HEK293 (cell line): ENCODE results near the gene FLT3LG.
A peak's percentile ranks its signal among the peaks of the same experiment; 100 is the strongest.

ENCODE experiments used
- CTCF ChIA-PET: fragments of 350-600 bp; formaldehyde crosslinking; extraction: SDS; loops from one replicate; lab custom pipeline; 2021; ENCODE audit warnings: antibody characterized with exemption; lab: Yijun Ruan, JAX
- POLR2A ChIA-PET: fragments of 300-600 bp; formaldehyde crosslinking; extraction: SDS; loops from one replicate; lab custom pipeline; 2020; ENCODE audit warnings: antibody characterized with exemption, inconsistent platforms; lab: Yijun Ruan, JAX
- H3K27ac ChIP-seq: fragments of 200-500 bp; sonication (Bioruptor generic); 2 replicates; pipeline ENCODE4 v1.5.1; 2014; ENCODE audit warnings: low read depth, low read length, control low read depth, inconsistent platforms; ENCODE audit errors: extremely low read depth
- H3K36me3 ChIP-seq, 2 experiments: fragments of 200-500 bp in 1 of 2; sonication (Bioruptor generic) in 1 of 2; 1 replicate in 1 of 2; 2 replicates in 1 of 2; pipeline ENCODE4 v1.5.1; 2014 to 2017; ENCODE audit warnings: inconsistent platforms in 2 of 2, low read length in 2 of 2; ENCODE audit not compliant: control insufficient read depth in 2 of 2, insufficient read depth in 1 of 2
- H3K4me1 ChIP-seq: fragments of 200-500 bp; sonication (Bioruptor generic); 2 replicates; pipeline ENCODE4 v1.5.1; 2014; ENCODE audit warnings: mild to moderate bottlenecking, low read length, inconsistent platforms; ENCODE audit not compliant: control insufficient read depth, insufficient read depth
- H3K4me3 ChIP-seq: 2 replicates; pipeline ENCODE4 v1.5.1; 2011; ENCODE audit warnings: low read depth, mild to moderate bottlenecking, control low read depth, low read length, moderate library complexity
- H3K9me3 ChIP-seq: fragments of 200-500 bp; sonication (Bioruptor generic); 2 replicates; pipeline ENCODE4 v1.5.1; 2014; ENCODE audit warnings: low read depth, low read length, inconsistent platforms; ENCODE audit not compliant: control insufficient read depth, insufficient read depth
- GLIS2 ChIP-seq: fragments of 450-650 bp; formaldehyde crosslinking; IDR thresholded peaks from 2 replicates; pipeline ENCODE4 v1.5.1; 2016; ENCODE audit warnings: missing biosample characterization, missing genetic modification characterization
- KLF1 ChIP-seq: fragments of 450-650 bp; formaldehyde crosslinking; IDR thresholded peaks from 2 replicates; pipeline ENCODE4 v1.5.1; 2016; ENCODE audit warnings: missing biosample characterization, missing genetic modification characterization
- KLF16 ChIP-seq: fragments of 450-650 bp; formaldehyde crosslinking; IDR thresholded peaks from 2 replicates; pipeline ENCODE4 v1.5.1; 2017; ENCODE audit warnings: missing biosample characterization, missing genetic modification characterization
- KLF7 ChIP-seq: fragments of 450-650 bp; formaldehyde crosslinking; IDR thresholded peaks from 2 replicates; pipeline ENCODE4 v1.5.1; 2016; ENCODE audit warnings: missing biosample characterization, missing genetic modification characterization, borderline replicate concordance
- MZF1 ChIP-seq: fragments of 450-650 bp; formaldehyde crosslinking; IDR thresholded peaks from 2 replicates; pipeline ENCODE4 v1.5.1; 2017; ENCODE audit warnings: missing biosample characterization, missing genetic modification characterization, borderline replicate concordance
- OSR2 ChIP-seq: fragments of 450-650 bp; formaldehyde crosslinking; IDR thresholded peaks from 2 replicates; pipeline ENCODE4 v1.5.1; 2016; ENCODE audit warnings: missing biosample characterization, missing genetic modification characterization
- ZBTB1 ChIP-seq: fragments of 450-650 bp; formaldehyde crosslinking; IDR thresholded peaks from 2 replicates; pipeline ENCODE4 v1.5.1; 2016; ENCODE audit warnings: missing biosample characterization, missing genetic modification characterization
- ZFP69B ChIP-seq: fragments of 450-650 bp; formaldehyde crosslinking; IDR thresholded peaks from 2 replicates; pipeline ENCODE4 v1.5.1; 2016; ENCODE audit warnings: missing biosample characterization, missing genetic modification characterization
- ZNF146 ChIP-seq: fragments of 450-650 bp; formaldehyde crosslinking; IDR thresholded peaks from 2 replicates; pipeline ENCODE4 v1.5.1; 2016; ENCODE audit warnings: missing biosample characterization, missing genetic modification characterization
- ZNF184 ChIP-seq: fragments of 450-650 bp; IDR thresholded peaks from 2 replicates; pipeline ENCODE4 v1.5.1; 2018; ENCODE audit warnings: missing biosample characterization, mild to moderate bottlenecking, missing genetic modification characterization
- ZNF239 ChIP-seq: fragments of 450-650 bp; formaldehyde crosslinking; IDR thresholded peaks from 2 replicates; pipeline ENCODE4 v1.5.1; 2016; ENCODE audit warnings: missing biosample characterization, missing genetic modification characterization
- ZNF302 ChIP-seq: fragments of 450-650 bp; formaldehyde crosslinking; IDR thresholded peaks from 2 replicates; pipeline ENCODE4 v1.5.1; 2016; ENCODE audit warnings: missing biosample characterization, missing genetic modification characterization, low read depth
- ZNF423 ChIP-seq: fragments of 450-650 bp; formaldehyde crosslinking; IDR thresholded peaks from 2 replicates; pipeline ENCODE4 v1.5.1; 2016; ENCODE audit warnings: missing biosample characterization, missing genetic modification characterization
- ZNF426 ChIP-seq: fragments of 450-650 bp; formaldehyde crosslinking; IDR thresholded peaks from 2 replicates; pipeline ENCODE4 v1.5.1; 2017; ENCODE audit warnings: missing biosample characterization, missing genetic modification characterization, mild to moderate bottlenecking, inconsistent platforms, moderate library complexity
- ZNF510 ChIP-seq: fragments of 450-650 bp; formaldehyde crosslinking; IDR thresholded peaks from 2 replicates; pipeline ENCODE4 v1.5.1; 2018; ENCODE audit warnings: mild to moderate bottlenecking, missing genetic modification characterization, missing biosample characterization; ENCODE audit not compliant: insufficient replicate concordance
- ZNF555 ChIP-seq: fragments of 450-650 bp; formaldehyde crosslinking; conservative IDR thresholded peaks from 2 replicates; pipeline ENCODE4 v1.5.1; 2017; ENCODE audit warnings: missing biosample characterization, mild to moderate bottlenecking, missing genetic modification characterization, inconsistent platforms
- ZNF623 ChIP-seq: fragments of 450-650 bp; formaldehyde crosslinking; IDR thresholded peaks from 2 replicates; pipeline ENCODE4 v1.5.1; 2016; ENCODE audit warnings: missing biosample characterization, missing genetic modification characterization
- ZNF626 ChIP-seq: fragments of 450-650 bp; sonication (Bioruptor Pico); formaldehyde crosslinking; IDR thresholded peaks from 2 replicates; pipeline ENCODE4 v1.5.1; 2018; ENCODE audit warnings: missing biosample characterization, missing genetic modification characterization, inconsistent platforms
- ZNF747 ChIP-seq: fragments of 450-650 bp; formaldehyde crosslinking; IDR thresholded peaks from 2 replicates; pipeline ENCODE4 v1.5.1; 2016; ENCODE audit warnings: missing biosample characterization, missing genetic modification characterization
- ZNF76 ChIP-seq: fragments of 450-650 bp; formaldehyde crosslinking; IDR thresholded peaks from 2 replicates; pipeline ENCODE4; 2016; ENCODE audit warnings: low read depth, missing biosample characterization, missing genetic modification characterization, borderline replicate concordance
- ZNF791 ChIP-seq: fragments of 450-650 bp; formaldehyde crosslinking; IDR thresholded peaks from 2 replicates; pipeline ENCODE4 v1.5.1; 2016; ENCODE audit warnings: missing biosample characterization, missing genetic modification characterization
- TF ChIP-seq, protein P1 (sequence below): fragments of 450-650 bp; formaldehyde crosslinking; IDR thresholded peaks from 2 replicates; pipeline ENCODE4 v1.5.1; 2016; ENCODE audit warnings: missing biosample characterization, missing genetic modification characterization
- TF ChIP-seq, protein P2 (sequence below): fragments of 450-650 bp; formaldehyde crosslinking; IDR thresholded peaks from 2 replicates; pipeline ENCODE4 v1.5.1; 2017; ENCODE audit warnings: missing biosample characterization, missing genetic modification characterization
- TF ChIP-seq, protein P3 (sequence below): fragments of 450-650 bp; formaldehyde crosslinking; IDR thresholded peaks from 2 replicates; pipeline ENCODE4 v1.5.1; 2016; ENCODE audit warnings: missing biosample characterization, missing genetic modification characterization

FLT3LG gene

DNA sequence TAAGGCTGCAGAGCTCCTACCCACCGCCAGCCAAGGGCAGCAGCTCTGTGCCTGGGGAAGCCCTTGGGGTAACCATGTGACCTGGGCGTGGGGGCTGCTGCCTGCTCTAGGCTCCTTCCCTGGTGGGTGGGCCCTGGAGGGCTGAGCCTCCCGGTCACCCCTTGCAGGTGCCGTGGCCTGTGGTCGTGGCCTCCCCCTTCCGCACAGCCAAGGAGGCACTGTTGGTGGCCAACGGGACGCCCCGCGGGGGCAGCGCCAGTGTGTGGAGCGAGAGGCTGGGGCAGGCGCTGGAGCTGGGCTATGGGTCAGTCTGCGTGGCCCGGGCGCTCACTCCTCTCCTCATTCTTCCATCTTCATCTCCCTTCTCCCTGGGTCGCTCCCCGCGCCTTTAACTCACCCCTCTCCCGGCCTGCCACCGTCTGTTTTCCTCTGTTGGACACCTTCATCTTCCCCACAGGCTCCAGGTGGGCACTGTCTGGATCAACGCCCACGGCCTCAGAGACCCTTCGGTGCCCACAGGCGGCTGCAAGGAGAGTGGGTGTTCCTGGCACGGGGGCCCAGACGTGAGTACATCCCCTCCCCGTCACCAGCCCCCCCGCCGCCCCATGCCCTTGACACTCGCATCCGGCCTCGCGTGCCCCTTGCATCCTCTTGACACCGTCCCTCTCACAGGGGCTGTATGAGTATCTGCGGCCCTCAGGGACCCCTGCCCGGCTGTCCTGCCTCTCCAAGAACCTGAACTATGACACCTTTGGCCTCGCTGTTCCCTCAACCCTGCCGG lies 9.9 kb upstream of the FLT3LG start:
- TF ChIP-seq, protein P1, sequence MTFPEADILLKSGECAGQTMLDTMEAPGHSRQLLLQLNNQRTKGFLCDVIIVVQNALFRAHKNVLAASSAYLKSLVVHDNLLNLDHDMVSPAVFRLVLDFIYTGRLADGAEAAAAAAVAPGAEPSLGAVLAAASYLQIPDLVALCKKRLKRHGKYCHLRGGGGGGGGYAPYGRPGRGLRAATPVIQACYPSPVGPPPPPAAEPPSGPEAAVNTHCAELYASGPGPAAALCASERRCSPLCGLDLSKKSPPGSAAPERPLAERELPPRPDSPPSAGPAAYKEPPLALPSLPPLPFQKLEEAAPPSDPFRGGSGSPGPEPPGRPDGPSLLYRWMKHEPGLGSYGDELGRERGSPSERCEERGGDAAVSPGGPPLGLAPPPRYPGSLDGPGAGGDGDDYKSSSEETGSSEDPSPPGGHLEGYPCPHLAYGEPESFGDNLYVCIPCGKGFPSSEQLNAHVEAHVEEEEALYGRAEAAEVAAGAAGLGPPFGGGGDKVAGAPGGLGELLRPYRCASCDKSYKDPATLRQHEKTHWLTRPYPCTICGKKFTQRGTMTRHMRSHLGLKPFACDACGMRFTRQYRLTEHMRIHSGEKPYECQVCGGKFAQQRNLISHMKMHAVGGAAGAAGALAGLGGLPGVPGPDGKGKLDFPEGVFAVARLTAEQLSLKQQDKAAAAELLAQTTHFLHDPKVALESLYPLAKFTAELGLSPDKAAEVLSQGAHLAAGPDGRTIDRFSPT (tag by site-specific recombination), result peak; percentile 34; the same call in 1 of the 2 replicates
- TF ChIP-seq ZNF747 (tag by site-specific recombination) (no peak), GLIS2 (tag by site-specific recombination) (peak; percentile 16; the same call in 1 of the 2 replicates)
- H3K9me3 ChIP-seq, result no peaks in the 10 kb centered on the region
- 0 out of 2 replicates have a peak, but pooled peaks cover 4% of the 10 kb centered on the region for H3K4me1 ChIP-seq
- H3K4me3 ChIP-seq, result no peak overlapping the region
- H3K27ac ChIP-seq, result no peak overlapping the region
- ChIA-PET CTCF (interaction anchor here (0.5 to 1.0 kb wide), 2 partner anchors 9 to 70 kb away, joined by 3 to 4 read pairs; no protein-coding TSS in a partner anchor), POLR2A (interaction anchor here (0.5 to 2.1 kb wide), 3 partner anchors 11 to 31 kb away, joined by 3 to 6 read pairs (median 4); partner anchors contain the start of genes ALDH16A1 and PIH1D1)
- peaks cover 8 to 14% of the 10 kb centered on the region in 2 experiments; a peak in 2 of 3 replicates for H3K36me3 ChIP-seq

DNA sequence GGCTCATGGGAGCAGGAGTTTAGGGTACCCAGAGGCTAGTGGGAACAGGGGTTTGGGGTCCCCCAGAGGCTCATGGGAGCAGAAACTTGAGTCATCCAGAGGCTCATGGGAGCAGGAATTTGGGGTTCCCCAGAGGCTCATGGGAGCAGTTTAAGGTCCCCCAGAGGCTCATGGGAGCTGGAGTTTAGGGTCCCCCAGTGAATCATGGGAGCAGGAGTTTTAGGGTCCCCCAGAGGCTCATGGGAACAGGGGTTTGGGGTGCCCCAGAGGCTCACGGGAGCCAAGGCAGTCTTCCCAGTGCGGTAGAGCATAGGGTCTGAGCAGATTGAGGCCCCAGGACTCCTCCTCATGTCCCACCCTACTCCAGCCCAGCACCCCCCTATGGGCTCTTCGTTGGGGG lies 8.6 kb upstream of the FLT3LG start:
- ChIA-PET CTCF (interaction anchor here (0.7 to 1.1 kb wide), 3 partner anchors 10 to 1451 kb away, joined by 3 to 10 read pairs (median 5); partner anchors contain the start of gene RUVBL2), POLR2A (interaction anchor here (0.7 to 2.1 kb wide), 3 partner anchors 12 to 48 kb away, joined by 3 to 6 read pairs (median 3); partner anchors contain the start of genes ALDH16A1 and PIH1D1)
- H3K27ac ChIP-seq, result no peak overlapping the region
- 0 out of 2 replicates have a peak, but pooled peaks cover 5% of the 10 kb centered on the region for H3K4me1 ChIP-seq
- H3K4me3 ChIP-seq, result no peak overlapping the region
- peaks cover 7 to 13% of the 10 kb centered on the region in 2 experiments; a peak in 2 of 3 replicates for H3K36me3 ChIP-seq
- TF ChIP-seq ZNF555 (tag by site-specific recombination) (no peak), ZNF76 (tag by site-specific recombination) (peak; percentile 87), ZNF791 (no peak)
- H3K9me3 ChIP-seq, result no peaks in the 10 kb centered on the region

DNA sequence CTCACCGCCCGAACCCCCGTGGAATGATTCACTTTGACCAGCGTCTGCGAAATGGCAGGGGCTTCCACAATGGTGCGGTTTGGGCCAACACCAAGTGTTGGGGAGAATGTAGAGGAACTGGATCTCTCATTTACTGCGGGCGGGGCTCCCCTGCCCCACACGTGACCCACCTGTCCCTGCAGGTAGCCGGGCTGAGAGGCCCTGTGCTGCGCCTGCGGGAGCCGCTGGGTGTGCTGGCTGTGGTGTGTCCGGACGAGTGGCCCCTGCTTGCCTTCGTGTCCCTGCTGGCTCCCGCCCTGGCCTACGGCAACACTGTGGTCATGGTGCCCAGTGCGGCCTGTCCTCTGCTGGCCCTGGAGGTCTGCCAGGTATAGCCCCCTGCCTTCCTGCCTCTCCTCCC lies 5.8 kb upstream of the FLT3LG start:
- POLR2A ChIA-PET, result no interaction called here

DNA sequence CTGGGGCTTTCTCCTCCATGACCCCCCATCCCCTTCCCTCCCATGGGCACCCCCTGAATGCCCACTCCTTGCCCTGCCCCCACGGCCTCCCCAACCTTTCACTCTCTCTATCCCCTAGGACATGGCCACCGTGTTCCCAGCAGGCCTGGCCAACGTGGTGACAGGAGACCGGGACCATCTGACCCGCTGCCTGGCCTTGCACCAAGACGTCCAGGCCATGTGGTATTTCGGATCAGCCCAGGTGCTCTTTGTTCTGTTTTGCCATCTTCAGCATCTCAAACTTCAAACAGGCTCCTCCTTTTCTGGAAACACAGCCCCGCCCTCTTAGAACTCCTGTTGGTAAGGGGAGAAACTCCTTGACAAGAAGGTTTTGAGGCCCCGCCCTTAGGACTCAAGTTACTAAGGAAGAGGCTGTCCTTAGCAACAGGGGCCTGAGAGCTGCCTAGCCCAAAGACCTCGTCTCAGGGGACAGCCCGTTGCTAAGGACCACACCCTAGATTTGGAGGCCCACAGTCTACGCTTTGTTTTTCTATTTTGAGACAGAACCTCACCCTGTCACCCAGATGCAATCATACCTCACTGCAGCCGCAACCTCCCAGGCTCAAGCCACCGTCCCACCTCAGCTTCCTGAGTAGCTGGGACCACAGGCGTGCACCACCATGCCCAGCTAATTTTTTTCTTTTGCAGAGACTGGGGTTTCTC lies 5.1 kb upstream of the FLT3LG start:
- POLR2A ChIA-PET, result interaction anchor here (1.2 to 1.3 kb wide), 2 partner anchors 15 to 27 kb away, joined by 3 to 11 read pairs; partner anchors contain the start of genes ALDH16A1 and RPS11
- no peak overlapping the region for H3K4me3 ChIP-seq
- H3K4me1 ChIP-seq, result 0 out of 2 replicates have a peak, but pooled peaks cover 5% of the 10 kb centered on the region
- no peaks in the 10 kb centered on the region for H3K9me3 ChIP-seq
- CTCF ChIA-PET, result interaction anchor here (1.2 kb wide), 1 partner anchor 78 kb away, joined by 3 read pairs; no protein-coding TSS in a partner anchor
- H3K36me3 ChIP-seq, result peaks cover 6 to 13% of the 10 kb centered on the region in 2 experiments; a peak in 2 of 3 replicates
- peak overlapping the region; percentile 40; the same call in 1 of the 2 replicates for H3K27ac ChIP-seq
- TF ChIP-seq, protein P2, sequence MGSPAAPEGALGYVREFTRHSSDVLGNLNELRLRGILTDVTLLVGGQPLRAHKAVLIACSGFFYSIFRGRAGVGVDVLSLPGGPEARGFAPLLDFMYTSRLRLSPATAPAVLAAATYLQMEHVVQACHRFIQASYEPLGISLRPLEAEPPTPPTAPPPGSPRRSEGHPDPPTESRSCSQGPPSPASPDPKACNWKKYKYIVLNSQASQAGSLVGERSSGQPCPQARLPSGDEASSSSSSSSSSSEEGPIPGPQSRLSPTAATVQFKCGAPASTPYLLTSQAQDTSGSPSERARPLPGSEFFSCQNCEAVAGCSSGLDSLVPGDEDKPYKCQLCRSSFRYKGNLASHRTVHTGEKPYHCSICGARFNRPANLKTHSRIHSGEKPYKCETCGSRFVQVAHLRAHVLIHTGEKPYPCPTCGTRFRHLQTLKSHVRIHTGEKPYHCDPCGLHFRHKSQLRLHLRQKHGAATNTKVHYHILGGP (tag by site-specific recombination), result no peak
- TF ChIP-seq KLF16 (tag by site-specific recombination), result no peak
- no peak for TF ChIP-seq ZNF426 (tag by site-specific recombination)
- TF ChIP-seq KLF1 (tag by site-specific recombination), result peak; percentile 92
- no peak for TF ChIP-seq ZNF423 (tag by site-specific recombination)
- no peak for TF ChIP-seq ZNF146 (tag by site-specific recombination)
- peak; percentile 58; the same call in 1 of the 2 replicates for TF ChIP-seq OSR2 (tag by site-specific recombination)
- no peak for TF ChIP-seq ZFP69B (tag by site-specific recombination)
- TF ChIP-seq KLF7 (tag by site-specific recombination), result peak; percentile 50; the same call in 1 of the 2 replicates

More for the DNA sequence above, 5.8 kb upstream of the FLT3LG start:
- H3K4me3 ChIP-seq, result no peak overlapping the region
- peaks cover 6 to 13% of the 10 kb centered on the region in 2 experiments; a peak in 2 of 3 replicates for H3K36me3 ChIP-seq
- peak overlapping the region; percentile 40; the same call in 1 of the 2 replicates for H3K27ac ChIP-seq
- H3K9me3 ChIP-seq, result no peaks in the 10 kb centered on the region
- TF ChIP-seq, protein P3, sequence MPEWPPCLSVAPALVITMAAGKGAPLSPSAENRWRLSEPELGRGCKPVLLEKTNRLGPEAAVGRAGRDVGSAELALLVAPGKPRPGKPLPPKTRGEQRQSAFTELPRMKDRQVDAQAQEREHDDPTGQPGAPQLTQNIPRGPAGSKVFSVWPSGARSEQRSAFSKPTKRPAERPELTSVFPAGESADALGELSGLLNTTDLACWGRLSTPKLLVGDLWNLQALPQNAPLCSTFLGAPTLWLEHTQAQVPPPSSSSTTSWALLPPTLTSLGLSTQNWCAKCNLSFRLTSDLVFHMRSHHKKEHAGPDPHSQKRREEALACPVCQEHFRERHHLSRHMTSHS (tag by site-specific recombination), result no peak
- TF ChIP-seq ZBTB1 (tag by site-specific recombination), result no peak
- TF ChIP-seq ZNF302 (tag by site-specific recombination), result no peak
- no peak for TF ChIP-seq ZNF623 (tag by site-specific recombination)
- no peak for TF ChIP-seq ZNF626
- TF ChIP-seq ZNF184 (tag by site-specific recombination), result no peak
- TF ChIP-seq MZF1 (tag by site-specific recombination), result no peak
- TF ChIP-seq ZNF239, result no peak
- TF ChIP-seq ZNF510 (tag by site-specific recombination), result no peak
- CTCF ChIA-PET, result no interaction called here
- 0 out of 2 replicates have a peak, but pooled peaks cover 5% of the 10 kb centered on the region for H3K4me1 ChIP-seq
